HCT116 (cell line): Measurements from ENCODE around the gene DGAT2.

ENCODE experiments used
- CBX3 ChIP-seq: IDR thresholded peaks from 2 replicates; pipeline ENCODE4 v1.6.1; 2012; ENCODE audit warnings: low read depth
- CEBPB ChIP-seq: IDR thresholded peaks from 2 replicates; pipeline ENCODE4 v1.6.1; 2012; ENCODE audit warnings: low read depth
- ELF1 ChIP-seq: IDR thresholded peaks from 2 replicates; pipeline ENCODE4 v1.6.1; 2012; ENCODE audit warnings: low read depth, borderline replicate concordance
- EZH2 ChIP-seq: fragments of 200-600 bp; sonication (generic); IDR thresholded peaks from 2 replicates; pipeline ENCODE4 v1.6.1; 2017; ENCODE audit warnings: antibody characterized with exemption, mixed run types
- EZH2phosphoT487 ChIP-seq: fragments of 200-600 bp; IDR thresholded peaks from 2 replicates; pipeline ENCODE4 v1.6.1; 2018; ENCODE audit warnings: antibody characterized with exemption, borderline replicate concordance
- POLR2A ChIP-seq: IDR thresholded peaks from 2 replicates; pipeline ENCODE4 v1.7.0; 2011; ENCODE audit warnings: borderline replicate concordance; ENCODE audit not compliant: insufficient read depth, insufficient read length; ENCODE audit errors: extremely low read depth
- POLR2AphosphoS5 ChIP-seq: IDR thresholded peaks from 2 replicates; pipeline ENCODE4 v1.6.1; 2011; ENCODE audit warnings: mild to moderate bottlenecking, low read depth, low read length, moderate library complexity
- RAD21 ChIP-seq: IDR thresholded peaks from 2 replicates; pipeline ENCODE4 v1.6.1; 2012; ENCODE audit warnings: low read depth, mild to moderate bottlenecking
- SP1 ChIP-seq: IDR thresholded peaks from 2 replicates; pipeline ENCODE4 v1.6.1; 2012; ENCODE audit warnings: low read depth
- ZNF274 ChIP-seq: fragments of 200-500 bp; sonication (Bioruptor generic); IDR thresholded peaks from 2 replicates; pipeline ENCODE4 v1.6.1; 2014; ENCODE audit warnings: mild to moderate bottlenecking, low read depth, low read length, inconsistent platforms
- TF ChIP-seq, protein P1 (sequence below), 3 experiments: fragments of 200-600 bp in 1 of 3; sonication (generic) in 1 of 3; IDR thresholded peaks in 2 of 3; conservative IDR thresholded peaks in 1 of 3; 2 replicates each; pipeline ENCODE4 v1.5.1; 2012 to 2017; ENCODE audit warnings: low read depth in 2 of 3, low read length in 2 of 3, antibody characterized with exemption in 1 of 3, borderline replicate concordance in 1 of 3, control low read depth in 1 of 3, mild to moderate bottlenecking in 1 of 3, mixed read lengths in 1 of 3, mixed run types in 1 of 3, moderate library complexity in 1 of 3; ENCODE audit not compliant: insufficient read depth in 1 of 3
- TF ChIP-seq, protein P2 (sequence below): IDR thresholded peaks from 2 replicates; pipeline ENCODE4 v1.6.1; 2012

DNA sequence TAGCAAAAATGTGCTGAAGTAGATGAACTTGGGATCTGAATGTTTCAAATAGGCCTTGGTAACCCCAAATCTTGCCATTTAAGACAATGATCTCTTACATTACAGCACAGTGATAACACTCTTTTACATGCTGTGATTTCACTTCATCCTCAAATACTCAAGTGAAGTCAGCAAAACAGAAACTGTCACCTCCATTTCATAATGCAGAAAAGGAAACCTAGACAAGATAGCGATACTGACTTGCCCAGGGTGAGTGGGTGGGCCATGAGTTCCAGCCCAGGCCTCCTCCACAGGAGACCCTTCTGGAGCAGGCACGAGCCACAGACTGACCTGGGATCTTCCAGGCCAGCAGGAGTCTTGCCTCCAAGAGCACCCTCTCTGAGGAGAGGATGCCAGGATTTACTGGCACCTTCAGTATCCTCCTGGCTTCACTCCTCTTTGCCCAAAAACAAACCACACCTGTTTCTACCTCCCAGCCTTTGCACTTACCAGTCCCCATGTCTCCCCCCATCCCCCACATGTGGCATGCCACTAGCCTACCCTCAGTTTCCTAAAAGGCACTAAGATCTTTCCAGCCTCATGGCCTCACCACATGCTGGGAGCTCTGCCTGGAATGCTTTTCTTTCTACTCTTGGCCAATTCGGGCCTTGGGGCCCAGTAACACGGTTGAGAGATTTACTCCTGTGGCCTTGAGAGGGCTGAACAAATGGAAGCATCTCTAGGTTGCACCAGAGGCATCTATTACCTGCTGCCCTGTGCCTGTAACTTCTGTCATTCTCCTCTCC, 1.9 kb upstream of the DGAT2 start:
- TF ChIP-seq POLR2AphosphoS5 (no peak), CBX3 (no peak), CEBPB (no peak), POLR2A (no peak), EZH2 (no peak), ELF1 (no peak), ZNF274 (no peak), RAD21 (no peak), EZH2phosphoT487 (no peak), SP1 (no peak)
- TF ChIP-seq, protein P1, sequence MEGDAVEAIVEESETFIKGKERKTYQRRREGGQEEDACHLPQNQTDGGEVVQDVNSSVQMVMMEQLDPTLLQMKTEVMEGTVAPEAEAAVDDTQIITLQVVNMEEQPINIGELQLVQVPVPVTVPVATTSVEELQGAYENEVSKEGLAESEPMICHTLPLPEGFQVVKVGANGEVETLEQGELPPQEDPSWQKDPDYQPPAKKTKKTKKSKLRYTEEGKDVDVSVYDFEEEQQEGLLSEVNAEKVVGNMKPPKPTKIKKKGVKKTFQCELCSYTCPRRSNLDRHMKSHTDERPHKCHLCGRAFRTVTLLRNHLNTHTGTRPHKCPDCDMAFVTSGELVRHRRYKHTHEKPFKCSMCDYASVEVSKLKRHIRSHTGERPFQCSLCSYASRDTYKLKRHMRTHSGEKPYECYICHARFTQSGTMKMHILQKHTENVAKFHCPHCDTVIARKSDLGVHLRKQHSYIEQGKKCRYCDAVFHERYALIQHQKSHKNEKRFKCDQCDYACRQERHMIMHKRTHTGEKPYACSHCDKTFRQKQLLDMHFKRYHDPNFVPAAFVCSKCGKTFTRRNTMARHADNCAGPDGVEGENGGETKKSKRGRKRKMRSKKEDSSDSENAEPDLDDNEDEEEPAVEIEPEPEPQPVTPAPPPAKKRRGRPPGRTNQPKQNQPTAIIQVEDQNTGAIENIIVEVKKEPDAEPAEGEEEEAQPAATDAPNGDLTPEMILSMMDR (IDR thresholded peaks at IDR 0.05 in 2 of 3, conservative IDR thresholded peaks at IDR 0.05 in 1 of 3; ENCODE audit: borderline replicate concordance in 1 of 3, insufficient read depth in 1 of 3, low read depth in 2 of 3, low read length in 2 of 3): no peak
- TF ChIP-seq, protein P2, sequence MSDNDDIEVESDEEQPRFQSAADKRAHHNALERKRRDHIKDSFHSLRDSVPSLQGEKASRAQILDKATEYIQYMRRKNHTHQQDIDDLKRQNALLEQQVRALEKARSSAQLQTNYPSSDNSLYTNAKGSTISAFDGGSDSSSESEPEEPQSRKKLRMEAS: no peak
